GM13977 (cell line): ENCODE measurements around the gene HDLBP.

Experiments
- DNase-seq: peaks from one replicate; pipeline ENCODE4 v3.0.0; 2012; ENCODE audit warnings: low spot score
- in situ Hi-C: fragments of 300-500 bp; cut with MboI; formaldehyde crosslinking; loops from one replicate; pipeline ENCODE4 v1.12.0; 2022; ENCODE audit warnings: low sequenced_read_pairs, low pct_unique_long_range_greater_than_20kb, mixed read lengths, inconsistent platforms; ENCODE audit not compliant: unreplicated experiment
- TF ChIP-seq, protein P1 (sequence below): IDR thresholded peaks from 2 replicates; pipeline ENCODE4 v1.5.1; 2012; ENCODE audit warnings: mild to moderate bottlenecking, control low read depth; ENCODE audit not compliant: insufficient read depth; ENCODE audit errors: extremely low read depth, missing control alignments

HDLBP gene

DNA sequence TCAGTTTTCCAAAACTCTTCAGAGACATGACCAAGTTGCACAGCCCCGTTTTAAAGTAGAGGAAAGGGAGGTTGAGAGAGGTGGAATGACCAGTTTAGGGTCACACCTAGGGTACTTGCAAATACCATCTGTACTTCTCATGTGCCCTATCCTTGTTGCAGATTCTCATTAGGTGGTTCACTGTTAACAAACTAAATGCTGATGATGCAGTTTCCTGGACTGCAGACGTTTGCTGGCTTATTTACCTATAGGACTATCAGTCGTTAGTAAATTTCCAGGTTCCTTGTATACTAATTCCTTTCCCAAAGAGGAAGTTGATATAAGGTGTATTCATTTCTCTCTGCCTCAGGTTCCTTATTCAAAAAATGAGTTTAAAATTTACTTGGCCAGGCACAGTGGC, 42.1 kb upstream of the HDLBP start:
- TF ChIP-seq, protein P1, sequence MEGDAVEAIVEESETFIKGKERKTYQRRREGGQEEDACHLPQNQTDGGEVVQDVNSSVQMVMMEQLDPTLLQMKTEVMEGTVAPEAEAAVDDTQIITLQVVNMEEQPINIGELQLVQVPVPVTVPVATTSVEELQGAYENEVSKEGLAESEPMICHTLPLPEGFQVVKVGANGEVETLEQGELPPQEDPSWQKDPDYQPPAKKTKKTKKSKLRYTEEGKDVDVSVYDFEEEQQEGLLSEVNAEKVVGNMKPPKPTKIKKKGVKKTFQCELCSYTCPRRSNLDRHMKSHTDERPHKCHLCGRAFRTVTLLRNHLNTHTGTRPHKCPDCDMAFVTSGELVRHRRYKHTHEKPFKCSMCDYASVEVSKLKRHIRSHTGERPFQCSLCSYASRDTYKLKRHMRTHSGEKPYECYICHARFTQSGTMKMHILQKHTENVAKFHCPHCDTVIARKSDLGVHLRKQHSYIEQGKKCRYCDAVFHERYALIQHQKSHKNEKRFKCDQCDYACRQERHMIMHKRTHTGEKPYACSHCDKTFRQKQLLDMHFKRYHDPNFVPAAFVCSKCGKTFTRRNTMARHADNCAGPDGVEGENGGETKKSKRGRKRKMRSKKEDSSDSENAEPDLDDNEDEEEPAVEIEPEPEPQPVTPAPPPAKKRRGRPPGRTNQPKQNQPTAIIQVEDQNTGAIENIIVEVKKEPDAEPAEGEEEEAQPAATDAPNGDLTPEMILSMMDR: no peak
- no peak for DNase-seq
- in situ Hi-C loops: no loop called here

DNA sequence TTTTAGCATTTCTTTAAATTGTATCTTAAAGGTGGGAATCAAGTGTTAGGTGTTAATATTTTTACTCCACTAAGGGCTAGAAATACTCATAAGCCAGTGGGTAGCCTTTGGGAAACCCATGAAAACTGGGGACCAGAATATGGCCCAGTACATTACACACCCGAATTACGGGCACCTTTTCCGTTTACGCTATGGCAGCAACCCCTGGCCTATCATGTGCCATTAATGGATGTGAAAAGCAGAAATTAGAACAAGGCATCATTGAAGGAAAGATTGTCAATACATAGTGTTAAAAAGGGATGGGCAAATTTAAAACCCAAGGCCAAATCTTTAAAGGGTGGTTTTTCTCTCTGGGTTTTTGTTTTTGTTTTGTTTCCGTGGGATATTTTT, 41.4 kb upstream of the HDLBP start:
- in situ Hi-C loops: no loop called here
- no peak for DNase-seq
- TF ChIP-seq, protein P1: no peak

DNA sequence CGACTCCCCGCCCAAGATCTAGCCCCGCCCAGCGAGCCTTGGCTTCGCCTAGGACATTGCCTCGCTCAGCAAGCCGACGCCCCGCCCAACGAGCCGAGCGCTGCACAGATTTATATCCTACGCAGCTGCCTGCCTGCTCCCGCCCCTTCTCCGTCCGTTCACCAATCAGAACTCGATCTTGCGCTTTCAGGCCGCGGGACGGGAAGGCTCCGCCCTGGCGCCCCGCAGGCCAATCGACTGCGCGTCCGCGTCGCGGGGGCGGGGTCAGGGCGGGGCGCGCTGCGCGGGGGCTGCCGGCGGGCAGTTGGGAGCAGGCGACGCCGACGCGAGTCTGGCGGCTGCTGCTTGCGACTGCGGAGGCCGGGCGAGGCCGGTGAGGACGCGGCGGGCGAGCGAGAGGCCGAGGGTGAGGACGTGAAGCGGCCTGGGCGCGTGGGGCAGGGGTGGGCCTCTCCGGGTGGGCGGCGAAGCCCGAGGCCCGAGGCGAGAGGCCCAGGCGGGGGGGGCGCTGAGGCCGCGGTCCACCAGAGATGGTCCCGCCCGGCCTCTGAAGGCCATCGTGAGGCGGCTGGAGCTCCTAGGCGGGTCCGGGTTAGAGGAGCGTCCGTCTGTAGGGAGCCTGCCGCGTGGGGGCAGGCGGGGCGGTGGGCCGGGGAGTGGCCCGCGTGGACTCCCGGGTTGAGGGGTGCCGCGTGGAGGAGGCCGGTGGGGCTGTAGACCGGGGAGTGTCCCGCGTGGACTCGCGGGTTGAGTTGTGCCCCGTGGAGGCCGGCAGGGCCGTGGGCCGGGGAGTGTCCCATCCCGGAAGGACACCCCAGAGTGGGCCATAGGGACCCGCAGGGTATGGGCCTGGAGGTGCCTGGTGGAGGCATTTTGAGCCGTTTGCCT, 40.8 kb upstream of the HDLBP start, which contains the start of gene FARP2:
Gene FARP2, plus strand, starts transcription at position 303 of the 888 bp plus-strand sequence. CDS start 16,823 bp downstream, outside the sequence.
- TF ChIP-seq, protein P1: no peak
- in situ Hi-C loops: no loop called here
- peak; percentile 92 for DNase-seq

DNA sequence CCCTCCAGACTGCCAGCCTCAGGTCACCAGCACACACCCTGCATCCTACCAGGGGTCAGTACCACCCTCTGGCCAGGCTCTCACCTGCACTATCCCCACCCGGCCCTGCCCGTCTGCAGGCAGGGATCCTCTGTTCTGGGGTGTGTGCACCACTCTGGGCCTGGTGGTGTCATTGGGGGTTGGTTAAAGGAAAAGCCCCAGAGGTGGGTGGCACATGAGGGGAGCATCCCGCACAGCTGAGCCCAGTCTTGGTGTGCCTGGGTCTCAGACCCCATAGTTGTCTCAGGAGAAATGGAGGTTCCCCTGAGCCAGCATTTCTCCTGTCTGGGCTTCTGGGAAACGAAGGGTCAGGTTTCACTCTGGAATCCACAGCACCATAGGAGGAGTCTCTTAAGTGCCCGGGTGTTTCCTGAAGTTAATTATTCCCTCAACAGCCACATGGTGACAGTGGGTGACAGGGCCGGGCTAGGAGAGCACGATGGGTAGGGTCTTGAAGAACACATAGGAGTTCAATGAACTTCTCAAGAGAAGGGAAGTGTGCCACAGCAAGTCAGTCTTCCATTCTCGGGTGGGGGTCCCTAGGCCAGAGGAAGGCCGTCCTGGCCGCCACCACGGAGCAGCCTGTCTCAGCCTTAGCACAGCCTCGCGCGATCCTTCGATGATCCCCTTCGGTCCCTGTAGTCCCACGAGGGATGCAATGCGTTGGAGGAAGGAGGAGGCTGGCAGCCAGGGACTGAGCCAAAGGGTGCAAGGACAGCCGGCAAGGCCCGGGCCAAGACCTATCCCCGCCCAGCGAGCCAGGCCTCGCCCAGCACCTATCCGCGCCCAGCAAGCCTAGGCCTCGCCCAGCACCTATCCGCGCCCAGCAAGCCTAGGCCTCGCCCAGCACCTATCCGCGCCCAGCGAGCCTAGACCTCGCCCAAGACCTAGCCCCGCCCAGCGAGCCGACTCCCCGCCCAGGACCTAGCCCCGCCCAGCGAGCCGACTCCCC, 39.5 kb upstream of the HDLBP start:
- in situ Hi-C loops: no loop called here

DNA sequence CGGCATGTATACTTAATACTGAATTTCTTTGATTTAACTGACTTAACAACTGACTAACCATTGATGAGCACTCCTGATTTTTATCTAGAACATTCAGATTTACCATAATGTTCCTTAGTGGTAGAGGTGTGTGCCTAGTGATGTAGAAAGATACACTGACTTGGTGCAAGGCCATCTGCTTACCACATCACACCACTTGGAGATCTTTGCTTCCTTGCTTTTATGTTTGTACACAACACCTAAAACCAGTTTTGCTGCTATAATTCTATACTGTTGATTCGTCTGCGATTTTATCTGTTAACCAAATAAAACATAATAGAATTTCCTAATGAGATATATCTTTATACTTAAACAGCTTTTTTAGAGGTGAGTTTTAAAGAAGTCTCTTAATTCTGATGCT, 36.8 kb upstream of the HDLBP start:
- DNase-seq: no peak
- in situ Hi-C loops: no loop called here
- TF ChIP-seq, protein P1: no peak

More for the DNA sequence above, 39.5 kb upstream of the HDLBP start:
- DNase-seq: no peak
- TF ChIP-seq, protein P1: no peak

DNA sequence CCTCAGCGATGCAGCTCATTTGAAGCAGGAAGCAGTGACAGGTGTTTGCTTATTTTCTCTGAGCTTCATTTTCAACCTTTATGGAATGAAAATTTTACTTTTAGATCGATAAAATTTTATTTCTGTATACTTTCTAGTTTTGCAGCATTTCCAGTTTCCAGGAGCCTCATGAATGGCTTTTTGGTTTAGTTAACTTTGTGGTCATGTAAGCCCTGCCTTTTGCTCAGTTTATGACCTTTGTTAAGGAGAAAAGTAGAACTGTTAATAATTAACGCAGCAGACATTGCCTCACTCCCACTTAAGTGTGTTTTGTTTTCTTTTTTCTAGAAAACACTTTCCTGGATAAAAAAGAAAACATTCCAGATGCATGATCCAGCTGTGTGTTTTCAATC, 36.2 kb upstream of the HDLBP start:
- TF ChIP-seq, protein P1: no peak
- in situ Hi-C loops: no loop called here
- no peak for DNase-seq
